H9 (cell line): Measurements from ENCODE around the gene MICA. TPM values are rescaled to one million over a fixed set of nuclear protein-coding genes. Genes with fewer than 3 reads are reported as not detected.
"Not testable (repeated sequence)": the region's sequence is repeated elsewhere in the genome, so short reads cannot be mapped to it uniquely, and the experiment has no call there.

Experiments used
- DNase-seq: peaks from one replicate; pipeline ENCODE4 v3.0.0-alpha.2; 2017
- H2AFZ ChIP-seq: one replicate; pipeline ENCODE4 v1.6.1; 2013; ENCODE audit warnings: mild to moderate bottlenecking, low read length, control low read depth, moderate library complexity
- H2AK5ac ChIP-seq: 2 replicates; pipeline ENCODE4 v1.6.1; 2013; ENCODE audit warnings: low read length, control low read depth, mixed read lengths; ENCODE audit not compliant: insufficient read length
- H2BK120ac ChIP-seq: one replicate; pipeline ENCODE4 v1.6.1; 2013; ENCODE audit warnings: low read depth, mild to moderate bottlenecking, low read length, control low read depth, inconsistent platforms; ENCODE audit not compliant: poor library complexity, severe bottlenecking
- H2BK12ac ChIP-seq: 2 replicates; pipeline ENCODE4 v1.6.1; 2013; ENCODE audit warnings: low read length, control low read depth, mixed read lengths, low read depth; ENCODE audit not compliant: insufficient read length
- H2BK15ac ChIP-seq: 2 replicates; pipeline ENCODE4 v1.6.1; 2013; ENCODE audit warnings: low read depth, low read length, control low read depth
- H2BK20ac ChIP-seq: one replicate; pipeline ENCODE4 v1.6.1; 2013; ENCODE audit warnings: low read depth, mild to moderate bottlenecking, low read length, control low read depth, inconsistent platforms; ENCODE audit not compliant: poor library complexity, severe bottlenecking
- H2BK5ac ChIP-seq: 2 replicates; pipeline ENCODE4 v1.6.1; 2013; ENCODE audit warnings: low read length, control low read depth, mixed read lengths; ENCODE audit not compliant: insufficient read length
- H3K14ac ChIP-seq: 2 replicates; pipeline ENCODE4 v1.6.1; 2013; ENCODE audit warnings: low read length, control low read depth; ENCODE audit not compliant: insufficient read depth
- H3K18ac ChIP-seq: 2 replicates; pipeline ENCODE4 v1.6.1; 2013; ENCODE audit warnings: low read depth, mild to moderate bottlenecking, mixed read lengths, low read length, control low read depth; ENCODE audit not compliant: insufficient read length
- H3K23ac ChIP-seq: 2 replicates; pipeline ENCODE4 v1.6.1; 2013; ENCODE audit warnings: low read length, control low read depth, mixed read lengths, low read depth; ENCODE audit not compliant: insufficient read length
- H3K23me2 ChIP-seq: 2 replicates; pipeline ENCODE4 v1.6.1; 2013; ENCODE audit warnings: low read depth, mild to moderate bottlenecking, mixed read lengths, low read length, control low read depth; ENCODE audit not compliant: insufficient read length, poor library complexity, severe bottlenecking
- H3K27ac ChIP-seq: 2 replicates; pipeline ENCODE4 v1.5.1; 2013; ENCODE audit warnings: low read length, control low read depth, mixed read lengths, low read depth; ENCODE audit not compliant: insufficient read length
- H3K27me3 ChIP-seq: 2 replicates; pipeline ENCODE4 v1.6.1; 2013; ENCODE audit warnings: low read length, control low read depth, inconsistent platforms; ENCODE audit not compliant: insufficient read depth
- H3K4ac ChIP-seq: 2 replicates; pipeline ENCODE4 v1.6.1; 2013; ENCODE audit warnings: low read depth, mild to moderate bottlenecking, control low read depth, inconsistent platforms, low read length, moderate library complexity
- H3K4me1 ChIP-seq: 2 replicates; pipeline ENCODE4 v1.6.1; 2013; ENCODE audit warnings: low read length, control low read depth, inconsistent platforms; ENCODE audit not compliant: insufficient read depth
- H3K4me2 ChIP-seq: 2 replicates; pipeline ENCODE4 v1.6.1; 2013; ENCODE audit warnings: low read length, control low read depth, mixed read lengths; ENCODE audit not compliant: insufficient read length, insufficient read depth
- H3K56ac ChIP-seq: 2 replicates; pipeline ENCODE4 v1.6.1; 2013; ENCODE audit warnings: low read depth, mild to moderate bottlenecking, mixed read lengths, low read length, control low read depth; ENCODE audit not compliant: insufficient read length
- H3K79me1 ChIP-seq: 2 replicates; pipeline ENCODE4 v1.6.1; 2013; ENCODE audit warnings: low read depth, mild to moderate bottlenecking, moderate library complexity, low read length, control low read depth, inconsistent platforms; ENCODE audit not compliant: insufficient read depth, poor library complexity, severe bottlenecking
- H3K79me2 ChIP-seq: 2 replicates; pipeline ENCODE4 v1.6.1; 2013; ENCODE audit warnings: low read length, control low read depth, inconsistent platforms; ENCODE audit not compliant: insufficient read depth
- H3K9ac ChIP-seq: 2 replicates; pipeline ENCODE4 v1.6.1; 2013; ENCODE audit warnings: low read length, control low read depth, mixed read lengths; ENCODE audit not compliant: insufficient read length; ENCODE audit errors: extremely low read depth
- H3K9me3 ChIP-seq: one replicate; pipeline ENCODE4 v1.6.1; 2013; ENCODE audit warnings: low read depth, low read length, inconsistent platforms; ENCODE audit not compliant: control insufficient read depth
- H3T11ph ChIP-seq: one replicate; pipeline ENCODE4 v1.6.1; 2013; ENCODE audit warnings: mild to moderate bottlenecking, low read length, control low read depth, inconsistent platforms
- H4K20me1 ChIP-seq: one replicate; pipeline ENCODE4 v1.6.1; 2013; ENCODE audit not compliant: control insufficient read depth, insufficient read length, insufficient read depth
- H4K5ac ChIP-seq: 2 replicates; pipeline ENCODE4 v1.6.1; 2013; ENCODE audit warnings: low read depth, mild to moderate bottlenecking, mixed read lengths, low read length, control low read depth; ENCODE audit not compliant: insufficient read length
- H4K8ac ChIP-seq: replicated peaks from 2 replicates; pipeline ENCODE4 v1.6.1; 2013; ENCODE audit warnings: low read length, control low read depth, mixed read lengths, low read depth; ENCODE audit not compliant: insufficient read length
- H4K91ac ChIP-seq: 2 replicates; pipeline ENCODE4 v1.6.1; 2013; ENCODE audit warnings: low read depth, mild to moderate bottlenecking, moderate library complexity, mixed read lengths, low read length, control low read depth; ENCODE audit not compliant: insufficient read length
- H3K27ac Mint-ChIP-seq, 3 experiments: 2 replicates in 2 of 3; 3 replicates in 1 of 3; pipeline ENCODE4 v1.8.0; 2020 to 2021; ENCODE audit warnings: mixed read lengths in 3 of 3, mild to moderate bottlenecking in 1 of 3, moderate library complexity in 1 of 3
- H3K27me3 Mint-ChIP-seq: 2 replicates; pipeline ENCODE4 v1.8.0; 2021; ENCODE audit warnings: low read depth, mild to moderate bottlenecking, moderate library complexity, mixed read lengths
- H3K36me3 Mint-ChIP-seq, 3 experiments: 2 replicates in 2 of 3; 3 replicates in 1 of 3; pipeline ENCODE4 v1.8.0; 2020 to 2021; ENCODE audit warnings: low read depth in 3 of 3, mixed read lengths in 3 of 3; ENCODE audit not compliant: insufficient read depth in 1 of 3
- H3K4me1 Mint-ChIP-seq, 2 experiments: 2 replicates each; pipeline ENCODE4 v1.8.0; 2020; ENCODE audit warnings: mixed read lengths in 2 of 2
- H3K4me3 Mint-ChIP-seq, 2 experiments: 2 replicates in 1 of 2; 3 replicates in 1 of 2; pipeline ENCODE4 v1.8.0; 2020 to 2021; ENCODE audit warnings: mild to moderate bottlenecking in 2 of 2, mixed read lengths in 2 of 2, moderate library complexity in 1 of 2
- H3K9me3 Mint-ChIP-seq, 2 experiments: 2 replicates in 1 of 2; 3 replicates in 1 of 2; pipeline ENCODE4 v1.8.0; 2020; ENCODE audit warnings: mild to moderate bottlenecking in 2 of 2, mixed read lengths in 2 of 2, moderate library complexity in 1 of 2
- WGBS: extraction: QIAGEN DNeasy Blood & Tissue Kit; methylation state at CpG from one replicate; pipeline ENCODE4 v1.1.7; 2013; ENCODE audit warnings: missing lambda C conversion rate, low lambda C conversion rate, mixed read lengths; ENCODE audit not compliant: insufficient read length; ENCODE audit errors: extremely low coverage; 5-methylcytosine and 5-hydroxymethylcytosine counted together
- total RNA-seq: library from RNA; stranded (reverse); gene quantifications from 2 replicates; pipeline ENCODE4 v1.2.1, GENCODE V29; 2021
- TF ChIP-seq, protein P1 (sequence below): fragments of 200-600 bp; sonication (generic); conservative IDR thresholded peaks from 3 replicates; pipeline ENCODE4 v1.8.0; 2021; ENCODE audit warnings: antibody characterized with exemption, mild to moderate bottlenecking

Gene MICA
- total RNA-seq, 1 experiment from 2014 or later = 8.5 TPM

DNA sequence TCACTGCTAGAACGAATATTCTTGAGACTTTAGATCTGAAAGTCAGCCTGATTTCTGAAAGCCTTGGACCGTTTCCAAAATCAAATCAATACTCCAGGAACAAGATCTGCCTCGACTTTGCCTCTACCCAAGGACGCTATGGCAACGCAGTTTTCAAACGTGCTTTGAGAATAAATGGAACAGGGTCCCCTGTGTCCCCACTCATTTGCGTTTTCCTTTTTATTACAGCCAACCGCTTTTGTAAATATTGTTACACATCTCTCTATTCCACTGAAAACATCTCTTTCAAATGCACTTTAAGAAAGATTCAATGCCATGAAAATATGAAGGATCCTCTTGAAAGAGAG, 6.3 kb upstream of the MICA start:
- H3K4me3 Mint-ChIP-seq, H3T11ph ChIP-seq, H3K9ac ChIP-seq, H3K9me3 ChIP-seq, H3K79me2 ChIP-seq, H3K4me2 ChIP-seq, H3K79me1 ChIP-seq, H3K36me3 Mint-ChIP-seq, H2BK20ac ChIP-seq, H4K5ac ChIP-seq, H2BK12ac ChIP-seq, H3K4ac ChIP-seq, H3K56ac ChIP-seq, H3K14ac ChIP-seq, H4K8ac ChIP-seq, H3K23ac ChIP-seq, H3K4me1 ChIP-seq, H3K27me3 ChIP-seq, H2AK5ac ChIP-seq, H2BK120ac ChIP-seq, H3K27ac ChIP-seq, H3K27ac Mint-ChIP-seq, H3K18ac ChIP-seq, DNase-seq, H2AFZ ChIP-seq, H4K20me1 ChIP-seq, H4K91ac ChIP-seq, H2BK5ac ChIP-seq, H2BK15ac ChIP-seq: not testable (repeated sequence)
- WGBS = no CpG with 5 or more reads among the region's 8 CpGs
- peaks cover 7 to 16% of the 10 kb centered on the region in 2 experiments for H3K9me3 Mint-ChIP-seq
- H3K4me1 Mint-ChIP-seq = peaks cover 47% of the 10 kb centered on the region in 2 experiments
- TF ChIP-seq, protein P1, sequence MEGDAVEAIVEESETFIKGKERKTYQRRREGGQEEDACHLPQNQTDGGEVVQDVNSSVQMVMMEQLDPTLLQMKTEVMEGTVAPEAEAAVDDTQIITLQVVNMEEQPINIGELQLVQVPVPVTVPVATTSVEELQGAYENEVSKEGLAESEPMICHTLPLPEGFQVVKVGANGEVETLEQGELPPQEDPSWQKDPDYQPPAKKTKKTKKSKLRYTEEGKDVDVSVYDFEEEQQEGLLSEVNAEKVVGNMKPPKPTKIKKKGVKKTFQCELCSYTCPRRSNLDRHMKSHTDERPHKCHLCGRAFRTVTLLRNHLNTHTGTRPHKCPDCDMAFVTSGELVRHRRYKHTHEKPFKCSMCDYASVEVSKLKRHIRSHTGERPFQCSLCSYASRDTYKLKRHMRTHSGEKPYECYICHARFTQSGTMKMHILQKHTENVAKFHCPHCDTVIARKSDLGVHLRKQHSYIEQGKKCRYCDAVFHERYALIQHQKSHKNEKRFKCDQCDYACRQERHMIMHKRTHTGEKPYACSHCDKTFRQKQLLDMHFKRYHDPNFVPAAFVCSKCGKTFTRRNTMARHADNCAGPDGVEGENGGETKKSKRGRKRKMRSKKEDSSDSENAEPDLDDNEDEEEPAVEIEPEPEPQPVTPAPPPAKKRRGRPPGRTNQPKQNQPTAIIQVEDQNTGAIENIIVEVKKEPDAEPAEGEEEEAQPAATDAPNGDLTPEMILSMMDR = 0 out of 3 replicates have a peak, but pooled peaks have one; percentile 6
- peaks cover 48% of the 10 kb centered on the region for H3K27me3 Mint-ChIP-seq
- H3K23me2 ChIP-seq = peaks cover 10% of the 10 kb centered on the region
